ENCODE results near the gene INPP5F. TPM values are rescaled to one million over a fixed set of nuclear protein-coding genes. Genes with fewer than 3 reads are reported as not detected.

The INPP5F gene
- total and polyA plus RNA-seq, 9 of the 15 experiments (the other 6 are each of a cell fraction or from before 2014, with no cell fraction given): 1.6 to 7.3 (median 6.0) TPM

DNA sequence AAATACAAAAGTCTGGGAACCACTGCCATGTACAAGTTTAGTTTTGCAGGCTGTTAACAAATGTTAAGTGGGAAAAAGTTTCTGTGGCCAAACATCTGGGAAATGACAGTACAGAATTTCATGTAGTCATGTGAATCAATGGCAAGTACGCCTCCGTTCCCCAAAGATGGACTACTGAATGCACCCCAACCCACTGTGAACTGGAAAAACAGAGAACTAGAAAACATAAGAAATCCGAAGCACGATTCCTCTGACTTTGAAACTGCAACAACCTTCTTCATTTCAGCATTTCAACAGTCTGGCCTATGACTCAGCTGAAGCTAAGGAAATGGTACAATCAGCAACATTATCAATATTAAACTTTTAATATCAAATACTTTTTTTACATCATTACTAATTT, 105.0 kb downstream of the INPP5F start:
- 95% methylated on average over 3 of the region's 4 CpGs for WGBS (ENCODE audit: insufficient coverage, low coverage, missing lambda C conversion rate)
- H3K4me2 ChIP-seq (ENCODE audit: insufficient read depth, low read length): no peak overlapping the region
- no peak for FAIRE-seq
- no peaks in the 10 kb centered on the region for H3K27me3 ChIP-seq (ENCODE audit: control insufficient read depth in 2 of 2, insufficient read depth in 2 of 2, low read length in 2 of 2)
- no peak overlapping the region for H3K9ac ChIP-seq (ENCODE audit: insufficient read depth in 1 of 2, low read depth in 2 of 2, low read length in 2 of 2)
- peaks cover 0 to 3% of the 10 kb centered on the region in 2 experiments; a peak in 3 of 5 replicates for H3K4me1 ChIP-seq (replicated peaks in 1 of 2; ENCODE audit: control insufficient read depth in 2 of 2, insufficient read depth in 2 of 2, low read length in 2 of 2)
- peaks cover 82% of the 10 kb centered on the region; the same call in 2 of the 3 replicates for H3K36me3 ChIP-seq (ENCODE audit: control insufficient read depth, insufficient read depth, low read length)
- ChIA-PET CTCF (ENCODE audit: low intra/inter-chr PET ratio) (no interaction called here), POLR2A (no interaction called here)
- H3K27ac ChIP-seq (ENCODE audit: extremely low read depth, low read depth, low read length): no peak overlapping the region
- no peak overlapping the region for H3K4me3 ChIP-seq
- H3K9me1 ChIP-seq (ENCODE audit: control insufficient read depth, insufficient read depth, low read length): no peaks in the 10 kb centered on the region
- intact Hi-C loops (cut with micrococcal nuclease): loop anchor here (5.0 kb wide), 1 partner anchor 144 kb away; no protein-coding TSS in a partner anchor
- H3K9me3 ChIP-seq (replicated peaks; ENCODE audit: control insufficient read depth, insufficient read depth, low read depth, low read length): no peaks in the 10 kb centered on the region
- BruUV-seq (replicated peaks): no TSS peak
- DNase-seq (ENCODE audit: extremely low read depth in 1 of 4, low spot score in 3 of 4): no peak
- no peak overlapping the region for H2AFZ ChIP-seq (ENCODE audit: low read depth, low read length)
- ATAC-seq: no peak
- H4K20me1 ChIP-seq (replicated peaks; ENCODE audit: control insufficient read depth, insufficient read depth, low read length): no peaks in the 10 kb centered on the region
- in situ Hi-C loops (cut with MboI): no loop called here
- H3K79me2 ChIP-seq (ENCODE audit: control insufficient read depth, insufficient read depth, low read length): no peaks in the 10 kb centered on the region
- TF ChIP-seq CBX5 (IDR thresholded peaks at IDR 0.05; ENCODE audit: borderline replicate concordance, low read depth) (no peak), OTX1 (CRISPR knock-in tag; IDR thresholded peaks at IDR 0.05) (no peak), MCM3 (IDR thresholded peaks at IDR 0.05) (no peak), ZNF140 (CRISPR knock-in tag; IDR thresholded peaks at IDR 0.05) (no peak), RFX5 (IDR thresholded peaks at IDR 0.05; ENCODE audit: low read depth, low read length) (no peak), NFRKB (IDR thresholded peaks at IDR 0.05; ENCODE audit: low read depth) (no peak), SMARCA4 (IDR thresholded peaks at IDR 0.05) (no peak), SNRNP70 (optimal IDR thresholded peaks at IDR 0.05; ENCODE audit: low read depth, low read length) (no peak), SIX5 (IDR thresholded peaks at IDR 0.05; ENCODE audit: borderline replicate concordance in 1 of 2, insufficient read depth in 1 of 2, low read depth in 1 of 2, low read length in 2 of 2) (no peak), ZNF431 (CRISPR knock-in tag; IDR thresholded peaks at IDR 0.05) (no peak), MBD2 (IDR thresholded peaks at IDR 0.05; ENCODE audit: borderline replicate concordance, low read depth) (no peak), ZNF830 (CRISPR knock-in tag; IDR thresholded peaks at IDR 0.05) (no peak), KDM5B (IDR thresholded peaks at IDR 0.05; ENCODE audit: insufficient replicate concordance, low read depth, low read length) (no peak), YBX1 (IDR thresholded peaks at IDR 0.05) (no peak), BMI1 (IDR thresholded peaks at IDR 0.05; ENCODE audit: low read length) (no peak)
- TF ChIP-seq, protein P1, sequence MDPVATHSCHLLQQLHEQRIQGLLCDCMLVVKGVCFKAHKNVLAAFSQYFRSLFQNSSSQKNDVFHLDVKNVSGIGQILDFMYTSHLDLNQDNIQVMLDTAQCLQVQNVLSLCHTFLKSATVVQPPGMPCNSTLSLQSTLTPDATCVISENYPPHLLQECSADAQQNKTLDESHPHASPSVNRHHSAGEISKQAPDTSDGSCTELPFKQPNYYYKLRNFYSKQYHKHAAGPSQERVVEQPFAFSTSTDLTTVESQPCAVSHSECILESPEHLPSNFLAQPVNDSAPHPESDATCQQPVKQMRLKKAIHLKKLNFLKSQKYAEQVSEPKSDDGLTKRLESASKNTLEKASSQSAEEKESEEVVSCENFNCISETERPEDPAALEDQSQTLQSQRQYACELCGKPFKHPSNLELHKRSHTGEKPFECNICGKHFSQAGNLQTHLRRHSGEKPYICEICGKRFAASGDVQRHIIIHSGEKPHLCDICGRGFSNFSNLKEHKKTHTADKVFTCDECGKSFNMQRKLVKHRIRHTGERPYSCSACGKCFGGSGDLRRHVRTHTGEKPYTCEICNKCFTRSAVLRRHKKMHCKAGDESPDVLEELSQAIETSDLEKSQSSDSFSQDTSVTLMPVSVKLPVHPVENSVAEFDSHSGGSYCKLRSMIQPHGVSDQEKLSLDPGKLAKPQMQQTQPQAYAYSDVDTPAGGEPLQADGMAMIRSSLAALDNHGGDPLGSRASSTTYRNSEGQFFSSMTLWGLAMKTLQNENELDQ (CRISPR knock-in tag; IDR thresholded peaks at IDR 0.05; ENCODE audit: borderline replicate concordance): no peak
- TF ChIP-seq, protein P2, sequence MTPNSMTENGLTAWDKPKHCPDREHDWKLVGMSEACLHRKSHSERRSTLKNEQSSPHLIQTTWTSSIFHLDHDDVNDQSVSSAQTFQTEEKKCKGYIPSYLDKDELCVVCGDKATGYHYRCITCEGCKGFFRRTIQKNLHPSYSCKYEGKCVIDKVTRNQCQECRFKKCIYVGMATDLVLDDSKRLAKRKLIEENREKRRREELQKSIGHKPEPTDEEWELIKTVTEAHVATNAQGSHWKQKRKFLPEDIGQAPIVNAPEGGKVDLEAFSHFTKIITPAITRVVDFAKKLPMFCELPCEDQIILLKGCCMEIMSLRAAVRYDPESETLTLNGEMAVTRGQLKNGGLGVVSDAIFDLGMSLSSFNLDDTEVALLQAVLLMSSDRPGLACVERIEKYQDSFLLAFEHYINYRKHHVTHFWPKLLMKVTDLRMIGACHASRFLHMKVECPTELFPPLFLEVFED (CRISPR knock-in tag; conservative IDR thresholded peaks at IDR 0.05): no peak
- TF ChIP-seq, protein P3, sequence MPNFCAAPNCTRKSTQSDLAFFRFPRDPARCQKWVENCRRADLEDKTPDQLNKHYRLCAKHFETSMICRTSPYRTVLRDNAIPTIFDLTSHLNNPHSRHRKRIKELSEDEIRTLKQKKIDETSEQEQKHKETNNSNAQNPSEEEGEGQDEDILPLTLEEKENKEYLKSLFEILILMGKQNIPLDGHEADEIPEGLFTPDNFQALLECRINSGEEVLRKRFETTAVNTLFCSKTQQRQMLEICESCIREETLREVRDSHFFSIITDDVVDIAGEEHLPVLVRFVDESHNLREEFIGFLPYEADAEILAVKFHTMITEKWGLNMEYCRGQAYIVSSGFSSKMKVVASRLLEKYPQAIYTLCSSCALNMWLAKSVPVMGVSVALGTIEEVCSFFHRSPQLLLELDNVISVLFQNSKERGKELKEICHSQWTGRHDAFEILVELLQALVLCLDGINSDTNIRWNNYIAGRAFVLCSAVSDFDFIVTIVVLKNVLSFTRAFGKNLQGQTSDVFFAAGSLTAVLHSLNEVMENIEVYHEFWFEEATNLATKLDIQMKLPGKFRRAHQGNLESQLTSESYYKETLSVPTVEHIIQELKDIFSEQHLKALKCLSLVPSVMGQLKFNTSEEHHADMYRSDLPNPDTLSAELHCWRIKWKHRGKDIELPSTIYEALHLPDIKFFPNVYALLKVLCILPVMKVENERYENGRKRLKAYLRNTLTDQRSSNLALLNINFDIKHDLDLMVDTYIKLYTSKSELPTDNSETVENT (CRISPR knock-in tag; IDR thresholded peaks at IDR 0.05): no peak
- TF ChIP-seq, protein P4, sequence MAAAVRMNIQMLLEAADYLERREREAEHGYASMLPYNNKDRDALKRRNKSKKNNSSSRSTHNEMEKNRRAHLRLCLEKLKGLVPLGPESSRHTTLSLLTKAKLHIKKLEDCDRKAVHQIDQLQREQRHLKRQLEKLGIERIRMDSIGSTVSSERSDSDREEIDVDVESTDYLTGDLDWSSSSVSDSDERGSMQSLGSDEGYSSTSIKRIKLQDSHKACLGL (CRISPR knock-in tag; IDR thresholded peaks at IDR 0.05; ENCODE audit: borderline replicate concordance, poor library complexity, severe bottlenecking): no peak

Measured in K562 (cell line).